Hepatocyte (in vitro differentiated cells): Measurements from ENCODE around the gene RASA3. TPM values are rescaled to one million over a fixed set of nuclear protein-coding genes. Genes with fewer than 3 reads are reported as not detected.

Source experiments
- DNase-seq: peaks from one replicate; pipeline ENCODE4 v3.0.0-alpha.2; 2016; ENCODE audit warnings: low spot score
- H2AFZ ChIP-seq: fragments of 200-600 bp; sonication (generic); 2 replicates; pipeline ENCODE4 v1.6.0; 2016; ENCODE audit warnings: antibody characterized with exemption, mild to moderate bottlenecking
- H3K27ac ChIP-seq: fragments of 200-600 bp; sonication (generic); 2 replicates; pipeline ENCODE4 v1.5.1; 2016; ENCODE audit warnings: mild to moderate bottlenecking
- H3K27me3 ChIP-seq: fragments of 200-600 bp; sonication (generic); 2 replicates; pipeline ENCODE4 v1.6.1; 2016
- H3K36me3 ChIP-seq: fragments of 200-600 bp; sonication (generic); replicated peaks from 2 replicates; pipeline ENCODE4 v1.5.1; 2016; ENCODE audit warnings: low read depth; ENCODE audit not compliant: insufficient read depth
- H3K4me1 ChIP-seq: fragments of 200-600 bp; sonication (generic); 2 replicates; pipeline ENCODE4 v1.5.1; 2016; ENCODE audit warnings: mild to moderate bottlenecking, moderate library complexity; ENCODE audit not compliant: insufficient read depth
- H3K4me2 ChIP-seq: fragments of 200-600 bp; sonication (generic); 2 replicates; pipeline ENCODE4 v1.6.0; 2016
- H3K4me3 ChIP-seq: fragments of 200-600 bp; sonication (generic); 2 replicates; pipeline ENCODE4 v1.5.1; 2016; ENCODE audit warnings: mild to moderate bottlenecking
- H3K79me2 ChIP-seq: fragments of 200-600 bp; sonication (generic); 2 replicates; pipeline ENCODE4 v1.6.0; 2017; ENCODE audit warnings: mild to moderate bottlenecking
- H3K9me2 ChIP-seq: fragments of 200-600 bp; sonication (generic); replicated peaks from 2 replicates; pipeline ENCODE4 v1.6.0; 2017; ENCODE audit warnings: mild to moderate bottlenecking; ENCODE audit not compliant: insufficient read depth
- H3K9me3 ChIP-seq: fragments of 200-600 bp; sonication (generic); 2 replicates; pipeline ENCODE4 v1.5.1; 2016; ENCODE audit warnings: low read depth, mild to moderate bottlenecking
- H4K20me1 ChIP-seq: fragments of 200-600 bp; sonication (generic); 2 replicates; pipeline ENCODE4 v1.6.0; 2016; ENCODE audit warnings: mild to moderate bottlenecking; ENCODE audit not compliant: insufficient read depth, poor library complexity, severe bottlenecking
- CTCF ChIP-seq: fragments of 200-600 bp; sonication (generic); IDR thresholded peaks from 2 replicates; pipeline ENCODE4 v1.5.1; 2016; ENCODE audit warnings: antibody characterized with exemption, mild to moderate bottlenecking; ENCODE audit not compliant: poor library complexity
- EZH2 ChIP-seq: fragments of 200-600 bp; sonication (generic); IDR thresholded peaks from 2 replicates; pipeline ENCODE4 v1.6.1; 2016; ENCODE audit warnings: antibody characterized with exemption, mild to moderate bottlenecking, borderline replicate concordance
- EZH2phosphoT487 ChIP-seq: fragments of 200-600 bp; sonication (generic); IDR thresholded peaks from one replicate; pipeline ENCODE4 v1.6.1; 2018; ENCODE audit warnings: antibody characterized with exemption, mild to moderate bottlenecking, low read depth, moderate library complexity; ENCODE audit not compliant: unreplicated experiment, severe bottlenecking
- WGBS: methylation state at CpG from one replicate; pipeline ENCODE4 v1.1.6; 2016; ENCODE audit warnings: low lambda C conversion rate; ENCODE audit errors: missing lambda C conversion rate; 5-methylcytosine and 5-hydroxymethylcytosine counted together
- polyA plus RNA-seq: library from polyadenylated mRNA; unstranded; fragments of >200 nt; fragmentation: Nextera tagmentation; extraction: Ambion mirVana; gene quantifications from 2 replicates; pipeline ENCODE4 v1.2.1, GENCODE V29; 2016
- total RNA-seq: library from RNA; depleted of rRNA; stranded (reverse); fragments of >200 nt; gene quantifications from 2 replicates; pipeline ENCODE4 v1.2.3, GENCODE V29; 2014

Gene RASA3
- total and polyA plus RNA-seq, 2 experiments from 2014 or later: 5.6 to 6.1 TPM

- no peaks in the 10 kb centered on the region for H3K79me2 ChIP-seq
- H3K9me2 ChIP-seq: no peaks in the 10 kb centered on the region
- WGBS: 90% methylated on average over 24 of the region's 24 CpGs
Measured at GRCh38 chr13:114067886-114068651, 64.4 kb downstream of the RASA3 start.

GRCh38 chr13:114067381-114067885 lies 65.0 kb downstream of the RASA3 start:
- Histone ChIP-seq H3K79me2 (no peaks in the 10 kb centered on the region), H4K20me1 (no peaks in the 10 kb centered on the region), H3K4me1 (peaks cover 29% of the 10 kb centered on the region), H3K9me2 (no peaks in the 10 kb centered on the region), H3K27ac (no peak overlapping the region), H3K4me2 (no peak overlapping the region), H3K27me3 (no peaks in the 10 kb centered on the region), H3K4me3 (no peak overlapping the region), H2AFZ (no peak overlapping the region), H3K9me3 (no peaks in the 10 kb centered on the region), H3K36me3 (no peaks in the 10 kb centered on the region)
- 83% methylated on average over 9 of the region's 9 CpGs for WGBS
- no peak for TF ChIP-seq CTCF
- no peak for TF ChIP-seq EZH2
- no peak for TF ChIP-seq EZH2phosphoT487
- no peak for DNase-seq

More at GRCh38 chr13:114067886-114068651, 64.4 kb downstream of the RASA3 start:
- H3K36me3 ChIP-seq: no peaks in the 10 kb centered on the region
- H3K27ac ChIP-seq: no peak overlapping the region
- no peak overlapping the region for H3K4me3 ChIP-seq
- no peaks in the 10 kb centered on the region for H3K27me3 ChIP-seq
- no peak overlapping the region for H2AFZ ChIP-seq
- no peaks in the 10 kb centered on the region for H3K9me3 ChIP-seq
- H4K20me1 ChIP-seq: no peaks in the 10 kb centered on the region
- no peak for TF ChIP-seq CTCF
- no peak for TF ChIP-seq EZH2
- TF ChIP-seq EZH2phosphoT487: no peak
- H3K4me1 ChIP-seq: peaks cover 29% of the 10 kb centered on the region
- H3K4me2 ChIP-seq: no peak overlapping the region
- DNase-seq: no peak

- no peak overlapping the region for H3K4me3 ChIP-seq
- no peak overlapping the region for H3K4me2 ChIP-seq
- TF ChIP-seq EZH2phosphoT487: no peak
- no peak for TF ChIP-seq CTCF
- no peak for TF ChIP-seq EZH2
- H3K27ac ChIP-seq: no peak overlapping the region
- no peak for DNase-seq
- H4K20me1 ChIP-seq: no peaks in the 10 kb centered on the region
- H3K9me3 ChIP-seq: no peaks in the 10 kb centered on the region
- H3K4me1 ChIP-seq: peaks cover 29% of the 10 kb centered on the region
- H2AFZ ChIP-seq: no peak overlapping the region
- H3K9me2 ChIP-seq: no peaks in the 10 kb centered on the region
- H3K27me3 ChIP-seq: no peaks in the 10 kb centered on the region
- 85% methylated on average over 5 of the region's 7 CpGs for WGBS
- H3K36me3 ChIP-seq: no peaks in the 10 kb centered on the region
- H3K79me2 ChIP-seq: no peaks in the 10 kb centered on the region
Measured at GRCh38 chr13:114066956-114067355, 65.5 kb downstream of the RASA3 start.
